HG03025 (cell line): ENCODE measurements around the gene MAP4K4.

Experiments used
- ATAC-seq: cut with Tn5 transposase; IDR thresholded peaks from one replicate; pipeline ENCODE4 v1.9.1; 2021; ENCODE audit warnings: mild to moderate bottlenecking, moderate library complexity; ENCODE audit not compliant: unreplicated experiment, low FRiP score

MAP4K4 gene

DNA sequence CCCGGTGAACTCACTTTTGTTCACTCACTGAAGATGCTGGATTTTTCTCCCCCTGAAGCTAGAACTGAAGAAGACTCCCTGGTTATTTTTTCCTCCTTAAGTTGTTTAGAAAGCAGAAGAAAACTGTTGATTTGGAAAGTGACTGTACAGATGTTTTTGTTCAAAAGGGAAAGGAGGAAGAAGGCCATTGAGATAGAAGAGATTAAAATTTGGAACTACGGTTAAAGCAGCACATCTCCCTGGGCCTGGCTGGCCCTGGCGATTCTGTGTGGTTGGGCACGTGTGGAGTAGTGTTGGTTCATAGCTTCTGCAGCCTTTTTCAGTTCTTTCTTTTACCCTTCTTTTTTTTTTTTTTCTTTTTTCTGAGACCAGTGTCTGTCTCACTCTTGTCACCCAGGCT, 109.2 kb downstream of the MAP4K4 start:
- no peak for ATAC-seq

DNA sequence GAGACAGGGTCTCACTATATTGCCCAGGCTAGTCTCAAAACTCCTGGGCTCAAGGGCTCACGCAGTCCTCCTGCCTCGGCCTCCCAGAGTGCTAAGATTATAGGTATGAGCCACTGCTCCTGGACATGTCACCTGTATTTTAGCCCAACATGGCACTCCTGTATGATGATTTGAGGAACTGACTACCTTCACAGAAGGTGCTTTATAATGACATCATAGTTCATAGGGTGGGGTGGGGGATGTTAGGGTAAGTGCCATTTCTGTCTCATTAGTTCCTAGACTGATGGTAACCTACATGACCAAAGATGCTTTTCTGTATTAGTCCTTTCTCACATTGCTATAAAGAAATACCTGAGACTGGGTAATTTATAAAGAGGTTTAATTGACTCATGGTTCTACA, 109.7 kb downstream of the MAP4K4 start:
- ATAC-seq = no peak

DNA sequence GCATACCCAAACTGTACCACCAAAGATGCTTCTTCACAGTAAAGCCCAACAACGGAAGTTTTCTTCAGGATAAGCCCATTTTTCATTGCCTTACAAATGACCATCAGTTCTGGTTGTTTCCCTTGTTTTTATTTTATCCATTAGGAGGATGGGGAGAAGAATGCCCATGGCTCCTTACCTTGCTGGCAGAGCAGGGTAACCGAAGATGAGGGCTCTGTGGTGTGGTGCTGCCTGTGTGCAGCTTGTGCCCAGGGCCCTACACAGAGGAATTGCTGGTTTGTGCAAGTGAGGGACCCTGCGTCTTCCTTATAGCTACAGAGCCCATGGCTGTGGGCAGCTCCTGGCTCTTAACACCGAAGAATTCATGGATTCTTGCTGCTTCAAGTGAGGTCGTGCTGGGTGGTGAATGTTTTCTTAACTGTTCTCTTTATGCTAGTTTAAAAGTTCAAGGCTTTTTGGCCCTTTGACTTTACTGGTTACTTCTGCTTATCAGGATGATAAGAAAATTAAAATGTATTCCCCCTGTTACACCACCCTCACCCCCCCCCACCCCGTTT, 110.6 kb downstream of the MAP4K4 start:
- ATAC-seq = no peak

- no peak for ATAC-seq
Observed at GRCh38 chr2:101809698-101810097, 112.2 kb downstream of the MAP4K4 start.

DNA sequence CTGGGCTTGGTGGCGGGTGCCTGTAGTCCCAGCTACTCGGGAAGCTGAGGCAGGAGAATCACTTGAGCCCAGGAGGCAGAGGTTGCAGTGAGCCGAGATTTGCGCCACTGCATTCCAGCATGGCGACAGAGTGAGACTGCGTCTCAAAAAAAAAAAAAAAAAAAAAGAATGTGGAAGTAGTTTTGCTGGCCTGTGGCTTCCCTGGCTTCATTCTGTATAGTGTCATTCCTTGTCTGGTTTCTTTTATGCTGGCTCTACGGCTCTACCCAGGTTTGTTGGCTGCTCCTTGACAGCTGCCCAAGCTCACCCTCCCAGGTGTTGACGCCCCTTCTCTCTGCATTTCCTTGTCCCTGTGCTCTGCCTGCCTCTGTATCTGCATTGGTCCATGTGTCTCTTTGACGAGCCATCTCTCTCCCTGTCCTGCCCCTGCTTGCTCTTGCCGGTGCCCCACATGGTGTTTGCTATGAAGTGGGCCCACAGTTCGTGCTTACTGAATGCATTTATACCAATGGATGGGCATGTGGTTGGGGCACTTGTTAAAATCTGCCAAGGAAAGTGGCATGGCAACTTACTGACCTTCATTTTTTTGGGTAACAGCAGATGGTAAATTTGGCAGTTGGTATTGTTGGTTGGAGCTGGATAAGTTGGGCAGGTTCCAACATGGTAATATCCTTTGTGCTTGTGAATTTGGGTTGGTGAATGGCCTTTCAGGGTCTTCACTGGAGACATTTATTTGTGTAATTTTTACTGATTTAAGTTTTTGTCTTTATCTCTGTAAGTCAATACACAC, 113.9 kb downstream of the MAP4K4 start:
- ATAC-seq = no peak

- ATAC-seq = no peak
Observed at GRCh38 chr2:101812226-101812625, 114.7 kb downstream of the MAP4K4 start.

DNA sequence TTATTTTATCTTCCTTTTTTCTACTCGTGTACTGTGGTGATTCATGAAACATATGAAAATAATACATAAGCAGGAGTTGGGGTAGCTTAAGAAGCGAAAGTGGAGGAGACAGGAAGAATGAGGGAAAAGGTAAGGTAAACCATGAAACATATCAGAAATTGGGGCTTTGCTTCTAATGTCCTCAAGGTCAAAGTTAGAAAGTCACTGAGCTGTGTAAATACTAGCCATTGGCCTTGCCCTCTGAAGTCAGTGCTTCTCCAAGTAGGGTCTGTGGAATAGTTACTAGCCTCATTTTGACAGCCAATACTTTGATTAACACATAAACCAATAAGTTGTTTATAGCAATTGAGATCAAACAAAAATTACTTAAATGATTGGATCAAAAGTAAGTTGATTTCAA, 117.2 kb downstream of the MAP4K4 start:
- ATAC-seq = no peak

- no peak for ATAC-seq
Observed at GRCh38 chr2:101815154-101815553, 117.6 kb downstream of the MAP4K4 start.

GRCh38 chr2:101815739-101816391, 118.4 kb downstream of the MAP4K4 start:
- ATAC-seq = no peak

DNA sequence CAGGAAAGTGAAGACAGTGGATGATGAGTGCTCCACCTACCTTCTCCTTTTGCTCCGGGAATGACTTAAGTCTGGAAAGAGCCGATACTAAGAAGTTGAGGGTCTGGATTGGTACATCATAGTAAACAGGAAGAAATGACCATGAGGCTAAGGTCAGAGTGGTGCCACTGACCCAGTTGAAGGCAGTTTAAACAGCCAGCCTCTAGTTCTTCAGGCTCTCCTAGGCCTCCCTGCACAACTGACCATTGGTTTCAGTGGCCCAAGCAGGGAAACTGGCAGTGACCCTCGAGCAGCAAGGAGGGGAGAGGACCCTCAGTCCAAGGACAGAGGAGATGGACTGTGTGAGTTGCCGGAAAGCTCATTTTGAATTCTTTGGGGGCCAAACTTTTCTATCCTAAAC, 119.1 kb downstream of the MAP4K4 start:
- no peak for ATAC-seq

- no peak for ATAC-seq
Observed at GRCh38 chr2:101817481-101817880, 120.0 kb downstream of the MAP4K4 start.

DNA sequence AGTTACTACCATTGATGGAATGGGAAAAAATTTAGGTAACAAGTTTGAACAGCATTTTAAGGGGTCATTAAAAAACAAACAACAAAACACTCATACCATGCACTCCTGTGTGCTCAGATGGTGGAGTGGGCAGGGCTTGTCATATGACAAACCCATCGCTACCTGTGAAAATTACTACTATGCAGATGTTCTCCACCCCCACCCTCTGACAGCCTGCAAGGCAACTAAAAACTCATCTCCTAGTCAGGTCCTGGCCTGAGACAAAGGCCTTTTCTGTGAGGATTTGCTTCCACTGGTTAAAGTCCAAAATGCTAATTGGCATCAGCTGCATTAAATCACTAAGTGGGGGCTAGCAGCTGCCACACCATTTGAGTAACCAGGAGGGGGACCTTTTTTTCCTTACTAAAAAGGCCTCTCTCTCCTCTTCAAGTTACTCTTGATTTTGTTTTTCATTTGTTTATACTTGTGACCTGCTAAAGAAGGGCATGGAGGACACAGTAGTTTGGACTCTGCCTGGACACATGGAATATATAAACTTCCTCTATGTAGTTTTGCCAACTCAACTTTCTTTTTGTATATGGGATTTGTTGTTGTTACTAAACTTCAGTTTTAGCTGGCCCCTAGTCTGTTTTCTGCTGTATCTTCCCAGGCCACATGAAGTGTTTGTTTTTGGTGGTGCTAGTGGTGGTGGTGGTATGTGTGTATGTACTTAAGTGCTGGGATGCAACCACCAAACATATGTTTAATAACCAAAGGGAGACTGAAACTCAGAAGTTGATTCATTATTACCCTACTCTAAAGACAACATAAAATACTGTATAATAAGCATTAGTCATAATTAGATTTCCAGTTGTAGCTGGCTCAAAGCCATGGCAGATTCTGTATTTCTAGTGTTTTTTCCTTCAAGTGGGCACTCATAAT, 121.3 kb downstream of the MAP4K4 start:
- ATAC-seq = no peak

DNA sequence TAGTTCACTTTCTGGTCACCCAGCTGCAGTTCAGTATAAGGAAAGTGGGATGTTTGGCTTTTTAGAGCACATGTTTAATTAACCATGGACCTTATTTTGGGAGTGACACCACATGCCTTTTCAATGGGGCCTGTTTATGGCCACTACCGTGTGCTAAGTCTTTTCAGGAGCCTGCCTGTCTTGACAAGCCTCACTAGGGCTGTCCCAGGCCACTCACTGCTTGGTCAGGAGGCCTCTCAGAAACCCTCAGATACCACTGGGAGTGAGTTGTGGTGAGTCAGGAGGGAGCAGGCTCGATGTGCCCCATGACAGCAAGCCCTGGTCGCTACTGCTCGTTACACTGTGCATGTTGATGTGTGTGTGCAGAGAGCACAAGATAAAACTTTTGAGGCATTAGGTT, 123.0 kb downstream of the MAP4K4 start:
- no peak for ATAC-seq

GRCh38 chr2:101821059-101821805, 123.7 kb downstream of the MAP4K4 start:
- no peak for ATAC-seq

- ATAC-seq = no peak
Observed at GRCh38 chr2:101821828-101822458, 124.4 kb downstream of the MAP4K4 start.

- ATAC-seq = peak; percentile 59
Observed at GRCh38 chr2:101823347-101823791, 125.9 kb downstream of the MAP4K4 start.

DNA sequence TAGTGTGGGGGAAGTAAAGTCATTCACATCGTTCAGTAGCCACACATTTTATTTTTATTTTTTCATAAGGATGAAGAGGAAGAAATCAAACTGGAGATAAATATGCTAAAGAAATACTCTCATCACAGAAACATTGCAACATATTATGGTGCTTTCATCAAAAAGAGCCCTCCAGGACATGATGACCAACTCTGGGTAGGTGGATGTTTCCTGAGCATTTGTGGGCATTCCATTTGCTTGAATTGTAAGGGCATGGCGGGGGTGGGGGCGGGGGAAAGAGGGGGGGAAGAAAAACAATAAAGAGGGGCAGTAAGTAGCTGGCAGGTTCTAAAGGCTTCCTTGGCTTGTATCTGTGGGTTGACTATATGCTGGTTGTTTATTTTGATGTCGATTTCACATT, 126.4 kb downstream of the MAP4K4 start:
- ATAC-seq = no peak

GRCh38 chr2:101826716-101827115, 129.2 kb downstream of the MAP4K4 start:
- ATAC-seq = no peak

GRCh38 chr2:101827246-101827645, 129.7 kb downstream of the MAP4K4 start:
- ATAC-seq = no peak

- no peak for ATAC-seq
Observed at GRCh38 chr2:101828257-101828656, 130.8 kb downstream of the MAP4K4 start.
